ENCODE measurements around the gene OR2C1. TPM values are rescaled to one million over a fixed set of nuclear protein-coding genes. Genes with fewer than 3 reads are reported as not detected.

The OR2C1 gene
- total RNA-seq, 6 experiments from 2014 or later = 0.49 TPM; not detected in 5

GRCh38 chr16:3362931-3363330 is 7.2 kb downstream of the OR2C1 start:
- Histone ChIP-seq H3K4me3 (no peak overlapping the region), H3K9me3 (peaks cover 0 to 3% (median 0%) of the 10 kb centered on the region in 4 donors), H3K27me3 (no peaks in the 10 kb centered on the region), H3K36me3 (no peaks in the 10 kb centered on the region), H3K27ac (no peak overlapping the region), H3K4me1 (no peaks in the 10 kb centered on the region)
- intact Hi-C loops (cut with DNase I) = no loop called here
- DNase-seq (no peak), ATAC-seq (no peak)
- TF ChIP-seq CTCF (IDR thresholded peaks at IDR 0.05) (no peak), POLR2A (IDR thresholded peaks at IDR 0.05) (no peak)

- no peaks in the 10 kb centered on the region for H3K4me1 ChIP-seq
- H3K27ac ChIP-seq = no peak overlapping the region
- H3K27me3 ChIP-seq = no peaks in the 10 kb centered on the region
- intact Hi-C loops (cut with DNase I) = no loop called here
- WGBS (ENCODE audit: insufficient coverage, low coverage, low lambda C conversion rate, missing lambda C conversion rate) = 80% methylated on average over 7 of the region's 7 CpGs
- TF ChIP-seq CTCF (IDR thresholded peaks at IDR 0.05) (no peak), POLR2A (IDR thresholded peaks at IDR 0.05) (no peak)
- no peak for ATAC-seq
- H3K9me3 ChIP-seq = peaks cover 0 to 3% (median 0%) of the 10 kb centered on the region in 4 donors
- H3K36me3 ChIP-seq = no peaks in the 10 kb centered on the region
- no peak overlapping the region for H3K4me3 ChIP-seq
- DNase-seq = no peak
Measured at GRCh38 chr16:3363793-3364192, 8.1 kb downstream of the OR2C1 start.

- TF ChIP-seq CTCF (IDR thresholded peaks at IDR 0.05) (no peak), POLR2A (IDR thresholded peaks at IDR 0.05) (no peak)
- peaks cover 0 to 3% (median 0%) of the 10 kb centered on the region in 4 donors for H3K9me3 ChIP-seq
- intact Hi-C loops (cut with DNase I) = no loop called here
- DNase-seq (peak; percentile 83 to 91 (median 84)), ATAC-seq (peak; percentile 95 to 100 (median 99))
- no peaks in the 10 kb centered on the region for H3K36me3 ChIP-seq
- H3K4me3 ChIP-seq = peak overlapping the region; percentile 35 to 63 (median 51)
- no peaks in the 10 kb centered on the region for H3K27me3 ChIP-seq
- no peaks in the 10 kb centered on the region for H3K4me1 ChIP-seq
- WGBS (ENCODE audit: insufficient coverage, low coverage, low lambda C conversion rate, missing lambda C conversion rate) = 16% methylated on average over 9 of the region's 42 CpGs
- peak overlapping the region; percentile 49 to 60 (median 56) for H3K27ac ChIP-seq
Measured at GRCh38 chr16:3364774-3365427, 9.2 kb downstream of the OR2C1 start.

- H3K36me3 ChIP-seq = no peaks in the 10 kb centered on the region
- H3K27ac ChIP-seq = no peak overlapping the region
- no peaks in the 10 kb centered on the region for H3K4me1 ChIP-seq
- H3K4me3 ChIP-seq = no peak overlapping the region
- ATAC-seq = no peak
- WGBS (ENCODE audit: insufficient coverage, low coverage, low lambda C conversion rate, missing lambda C conversion rate) = 82% methylated on average over 9 of the region's 11 CpGs
- intact Hi-C loops (cut with DNase I) = no loop called here
- DNase-seq = no peak
- TF ChIP-seq CTCF (IDR thresholded peaks at IDR 0.05) = no peak
- no peak for TF ChIP-seq POLR2A (IDR thresholded peaks at IDR 0.05)
- no peaks in the 10 kb centered on the region for H3K27me3 ChIP-seq
- peaks cover 0 to 3% (median 0%) of the 10 kb centered on the region in 4 donors for H3K9me3 ChIP-seq
Measured at GRCh38 chr16:3369073-3369472, 13.4 kb downstream of the OR2C1 start.

Measured in right lobe of liver (tissue), 6 donors.